Neuron (in vitro differentiated cells): ENCODE measurements around the gene HS6ST1.

Experiments
- H2AFZ ChIP-seq: one replicate; pipeline ENCODE4 v1.6.1; 2013; ENCODE audit warnings: low read depth, mild to moderate bottlenecking, inconsistent platforms, low read length, moderate library complexity
- H3K27me3 ChIP-seq: one replicate; pipeline ENCODE4 v1.6.1; 2013; ENCODE audit warnings: low read length; ENCODE audit not compliant: insufficient read depth
- H3K36me3 ChIP-seq: one replicate; pipeline ENCODE4 v1.6.1; 2013; ENCODE audit warnings: low read length; ENCODE audit not compliant: insufficient read depth
- H3K4me1 ChIP-seq: one replicate; pipeline ENCODE4 v1.6.1; 2013; ENCODE audit warnings: low read length; ENCODE audit not compliant: insufficient read depth
- H3K4me3 ChIP-seq: 2 replicates; pipeline ENCODE4 v1.5.1; 2013; ENCODE audit warnings: mild to moderate bottlenecking, low read length, moderate library complexity
- H3K9me3 ChIP-seq: one replicate; pipeline ENCODE4 v1.6.1; 2013; ENCODE audit warnings: low read length

The HS6ST1 gene

GRCh38 chr2:128344101-128344500, 25.4 kb upstream of the HS6ST1 start:
- Histone ChIP-seq H2AFZ (no peak overlapping the region), H3K36me3 (no peaks in the 10 kb centered on the region), H3K4me3 (no peak overlapping the region), H3K9me3 (peaks cover 2% of the 10 kb centered on the region), H3K4me1 (no peaks in the 10 kb centered on the region), H3K27me3 (no peaks in the 10 kb centered on the region)

DNA sequence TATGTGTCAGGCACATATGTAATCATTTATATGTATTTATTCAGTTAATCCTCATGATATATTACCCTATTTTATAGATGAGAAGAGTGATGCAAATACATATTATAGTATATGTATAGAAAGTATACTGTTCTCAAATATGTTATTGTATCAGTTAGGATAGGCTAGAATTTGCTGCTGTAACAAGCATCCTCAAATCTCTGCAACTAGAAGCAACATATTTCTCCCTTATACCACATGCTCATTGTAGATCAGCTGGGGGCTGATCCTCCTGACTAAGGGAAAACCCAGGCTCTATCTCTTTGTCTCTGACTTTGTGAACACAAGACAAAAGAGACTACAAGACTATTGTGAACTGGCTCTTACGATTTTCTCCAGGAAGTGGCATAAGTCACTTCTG, 24.8 kb upstream of the HS6ST1 start:
- Histone ChIP-seq H3K4me1 (no peaks in the 10 kb centered on the region), H2AFZ (no peak overlapping the region), H3K9me3 (peaks cover 4% of the 10 kb centered on the region), H3K36me3 (no peaks in the 10 kb centered on the region), H3K27me3 (no peaks in the 10 kb centered on the region), H3K4me3 (no peak overlapping the region)

GRCh38 chr2:128342550-128342949, 23.9 kb upstream of the HS6ST1 start:
- Histone ChIP-seq H3K36me3 (no peaks in the 10 kb centered on the region), H3K4me3 (no peak overlapping the region), H3K4me1 (no peaks in the 10 kb centered on the region), H3K27me3 (no peaks in the 10 kb centered on the region), H2AFZ (no peak overlapping the region), H3K9me3 (peaks cover 4% of the 10 kb centered on the region)

DNA sequence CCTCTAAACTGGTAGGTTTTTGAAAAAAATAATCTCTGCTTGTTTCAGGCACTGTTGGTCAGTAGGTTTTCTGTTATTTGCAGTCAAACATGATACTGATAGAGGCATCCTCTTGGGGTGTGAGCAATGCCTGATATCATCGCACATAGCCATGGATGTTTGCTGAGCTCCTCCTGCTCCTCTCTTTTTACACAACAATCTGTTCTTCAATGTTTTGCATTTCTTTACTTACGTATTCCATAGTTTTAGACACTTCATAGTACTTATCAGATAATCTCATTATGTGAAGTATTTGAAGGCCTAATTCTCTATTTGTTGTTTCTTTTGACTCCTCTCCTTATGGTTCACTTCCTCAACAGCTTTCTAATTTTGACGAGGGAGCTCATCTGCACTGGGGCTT, 23.0 kb upstream of the HS6ST1 start:
- no peaks in the 10 kb centered on the region for H3K27me3 ChIP-seq
- H3K4me1 ChIP-seq: no peaks in the 10 kb centered on the region
- peaks cover 4% of the 10 kb centered on the region for H3K9me3 ChIP-seq
- H3K36me3 ChIP-seq: no peaks in the 10 kb centered on the region
- no peak overlapping the region for H2AFZ ChIP-seq
- no peak overlapping the region for H3K4me3 ChIP-seq

DNA sequence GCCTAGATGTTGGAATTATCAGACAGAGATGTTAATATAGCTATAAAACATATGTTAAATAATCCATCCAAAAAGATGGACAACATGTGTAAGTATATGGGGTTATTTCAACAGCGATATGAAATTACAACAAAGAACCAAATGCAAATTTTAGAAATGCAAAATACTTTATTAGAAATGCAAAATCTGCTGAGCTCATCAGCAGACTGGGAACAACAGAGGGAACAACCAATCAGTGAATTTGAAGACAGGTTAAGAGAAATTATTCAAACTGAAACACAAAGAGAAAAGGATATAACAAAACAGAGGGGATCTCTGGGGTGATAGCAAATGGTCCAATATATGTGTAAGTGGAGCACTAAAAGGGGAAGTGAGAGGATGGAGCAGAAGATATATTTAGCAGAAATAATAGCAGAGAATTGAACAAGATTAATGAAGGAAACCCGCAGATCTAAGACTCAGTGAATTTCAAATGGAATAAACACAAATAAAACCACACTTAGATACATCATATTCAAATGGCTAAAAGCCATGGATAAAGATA, 13.5 kb upstream of the HS6ST1 start:
- no peak overlapping the region for H3K4me3 ChIP-seq
- H3K36me3 ChIP-seq: no peaks in the 10 kb centered on the region
- H3K27me3 ChIP-seq: no peaks in the 10 kb centered on the region
- H2AFZ ChIP-seq: no peak overlapping the region
- peaks cover 5% of the 10 kb centered on the region for H3K9me3 ChIP-seq
- no peaks in the 10 kb centered on the region for H3K4me1 ChIP-seq

- Histone ChIP-seq H3K9me3 (peaks cover 3% of the 10 kb centered on the region), H3K4me3 (no peak overlapping the region), H3K36me3 (no peaks in the 10 kb centered on the region), H3K27me3 (no peaks in the 10 kb centered on the region), H3K4me1 (peaks cover 1% of the 10 kb centered on the region), H2AFZ (no peak overlapping the region)
Measured at GRCh38 chr2:128330583-128330982, 11.9 kb upstream of the HS6ST1 start.

- H3K27me3 ChIP-seq: no peaks in the 10 kb centered on the region
- peaks cover 3% of the 10 kb centered on the region for H3K9me3 ChIP-seq
- H3K4me1 ChIP-seq: peaks cover 3% of the 10 kb centered on the region
- H2AFZ ChIP-seq: no peak overlapping the region
- H3K36me3 ChIP-seq: no peaks in the 10 kb centered on the region
- H3K4me3 ChIP-seq: no peak overlapping the region
Measured at GRCh38 chr2:128329607-128330006, 10.9 kb upstream of the HS6ST1 start.

DNA sequence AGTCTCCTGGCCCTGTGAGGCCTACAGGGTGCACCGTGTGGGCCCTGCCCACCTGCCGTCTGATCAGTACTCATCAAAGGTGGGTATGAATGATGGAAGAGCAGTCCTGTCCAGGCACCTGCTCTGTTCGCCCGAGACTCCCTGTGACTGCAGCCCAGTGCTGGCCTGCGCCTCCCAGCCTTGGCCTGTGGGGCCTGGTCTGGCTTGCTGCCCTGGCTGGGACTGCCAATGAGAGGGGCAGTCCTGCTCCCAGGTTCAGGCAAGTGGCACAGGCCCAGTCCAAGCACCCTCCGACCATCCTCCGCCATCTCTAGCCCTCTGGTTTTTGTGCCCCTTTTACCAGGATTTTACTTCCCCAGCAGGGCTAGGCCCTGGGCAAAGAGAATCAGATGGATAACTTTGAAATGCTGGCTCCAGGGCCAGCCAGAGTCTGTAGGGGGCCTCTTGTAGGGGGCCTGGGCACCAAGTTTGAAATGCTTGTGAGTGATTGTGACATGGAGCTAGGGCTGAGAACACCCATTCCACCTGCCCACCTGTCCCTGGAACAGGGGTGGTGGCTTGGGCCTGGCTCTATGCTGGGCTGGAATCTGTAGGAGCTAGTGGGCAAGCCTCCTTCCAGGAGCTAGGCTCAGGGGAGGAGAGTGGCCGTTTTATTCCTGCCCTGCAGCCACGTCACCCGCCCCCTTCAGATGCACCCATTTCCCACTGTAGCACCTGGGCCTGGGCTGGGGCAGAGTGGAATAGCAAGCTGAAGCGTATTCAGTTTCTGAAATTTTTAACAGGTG, 8.7 kb upstream of the HS6ST1 start:
- H3K36me3 ChIP-seq: no peaks in the 10 kb centered on the region
- H3K27me3 ChIP-seq: no peaks in the 10 kb centered on the region
- H3K4me1 ChIP-seq: peaks cover 4% of the 10 kb centered on the region
- H3K9me3 ChIP-seq: peaks cover 3% of the 10 kb centered on the region
- no peak overlapping the region for H3K4me3 ChIP-seq
- no peak overlapping the region for H2AFZ ChIP-seq

GRCh38 chr2:128326346-128326745, 7.7 kb upstream of the HS6ST1 start:
- Histone ChIP-seq H3K36me3 (no peaks in the 10 kb centered on the region), H3K9me3 (peaks cover 1% of the 10 kb centered on the region), H3K4me1 (peaks cover 9% of the 10 kb centered on the region), H3K4me3 (no peak overlapping the region), H3K27me3 (no peaks in the 10 kb centered on the region), H2AFZ (no peak overlapping the region)

DNA sequence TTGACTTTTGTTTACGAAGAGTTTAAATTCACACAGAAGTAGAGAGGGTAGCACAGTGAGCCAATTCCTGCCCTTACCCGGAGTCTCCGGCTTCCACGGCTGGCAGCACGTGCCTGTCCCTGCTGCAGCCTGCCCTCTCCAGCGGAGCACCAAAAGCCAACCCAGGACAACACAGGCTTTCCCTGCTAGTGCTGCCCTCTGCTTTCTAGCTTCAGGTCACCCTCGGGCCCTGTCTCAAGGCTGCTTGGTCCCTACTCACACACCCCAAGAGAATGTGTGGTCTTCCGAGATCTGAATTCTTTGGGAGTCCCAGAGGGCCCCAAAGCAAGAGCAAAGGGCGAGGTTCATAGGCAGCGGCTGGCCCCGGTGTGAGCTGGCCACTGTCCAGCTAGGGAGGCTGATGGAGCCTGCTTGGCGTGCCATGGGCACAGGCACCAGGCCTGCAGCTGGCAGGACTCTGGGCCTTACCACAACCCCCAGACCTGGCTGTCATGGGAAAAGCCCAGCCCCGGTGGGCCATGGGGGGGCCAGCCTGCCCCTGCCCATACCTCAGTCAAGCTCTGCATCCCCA, 7.0 kb upstream of the HS6ST1 start:
- Histone ChIP-seq H3K27me3 (no peaks in the 10 kb centered on the region), H3K4me1 (peaks cover 11% of the 10 kb centered on the region), H3K9me3 (peaks cover 1% of the 10 kb centered on the region), H3K4me3 (no peak overlapping the region), H2AFZ (no peak overlapping the region), H3K36me3 (no peaks in the 10 kb centered on the region)

GRCh38 chr2:128324897-128325410, 6.3 kb upstream of the HS6ST1 start:
- H3K36me3 ChIP-seq: no peaks in the 10 kb centered on the region
- no peak overlapping the region for H3K4me3 ChIP-seq
- peaks cover 1% of the 10 kb centered on the region for H3K9me3 ChIP-seq
- no peaks in the 10 kb centered on the region for H3K27me3 ChIP-seq
- H3K4me1 ChIP-seq: peaks cover 11% of the 10 kb centered on the region
- H2AFZ ChIP-seq: no peak overlapping the region

DNA sequence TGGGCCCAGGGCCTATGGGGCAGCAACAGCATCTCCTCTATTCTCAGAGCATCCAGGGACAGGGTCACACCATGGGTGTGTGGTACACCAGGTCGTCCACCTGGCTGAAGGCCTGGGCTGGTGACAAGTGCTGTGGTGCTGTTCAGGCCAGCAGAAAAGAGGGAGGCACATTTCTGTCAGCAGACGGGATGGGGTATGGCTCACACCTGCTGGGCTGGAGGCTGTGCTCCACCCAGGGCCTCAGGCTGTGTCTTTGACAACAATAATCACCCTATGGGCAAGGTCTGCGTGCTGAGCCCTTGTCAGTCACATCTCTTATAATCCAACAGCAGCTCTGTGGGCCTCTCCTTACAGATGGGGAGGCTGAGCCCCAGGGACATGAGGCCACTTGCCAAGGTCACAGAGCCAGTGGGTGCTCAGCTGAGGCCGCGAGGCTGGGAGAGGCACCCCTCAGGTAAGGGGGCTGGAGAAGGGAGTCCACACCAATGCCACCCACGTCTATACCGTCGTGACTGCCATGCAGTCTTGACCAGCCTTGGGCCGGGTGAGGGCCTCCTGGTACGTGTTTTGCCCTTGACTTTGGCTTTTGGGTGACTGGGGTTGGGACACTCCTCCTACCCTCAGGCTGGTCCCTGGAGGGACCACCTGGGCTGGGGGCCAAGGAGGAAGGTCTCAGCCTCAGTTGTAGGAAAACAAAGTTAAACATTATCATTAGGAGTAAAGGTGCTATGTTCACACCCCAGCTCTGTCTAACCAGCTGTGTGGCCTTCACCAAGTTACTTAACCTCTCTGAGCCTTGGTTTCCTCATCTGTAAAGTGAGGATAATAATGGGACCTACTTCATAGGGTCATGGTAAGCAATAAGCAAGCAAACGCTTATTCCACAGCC, 5.6 kb upstream of the HS6ST1 start:
- Histone ChIP-seq H2AFZ (no peak overlapping the region), H3K9me3 (no peaks in the 10 kb centered on the region), H3K27me3 (no peaks in the 10 kb centered on the region), H3K36me3 (no peaks in the 10 kb centered on the region), H3K4me3 (no peak overlapping the region), H3K4me1 (peaks cover 15% of the 10 kb centered on the region)

GRCh38 chr2:128323555-128323931, 4.9 kb upstream of the HS6ST1 start:
- Histone ChIP-seq H3K4me1 (peaks cover 18% of the 10 kb centered on the region), H3K9me3 (no peaks in the 10 kb centered on the region), H3K27me3 (no peaks in the 10 kb centered on the region), H3K36me3 (no peaks in the 10 kb centered on the region), H3K4me3 (no peak overlapping the region), H2AFZ (no peak overlapping the region)
